ENCODE results near the gene MEA1. TPM values are rescaled to one million over a fixed set of nuclear protein-coding genes. Genes with fewer than 3 reads are reported as not detected.

MEA1 gene
- total and polyA plus RNA-seq, 10 of the 15 experiments (the other 5 are each of a cell fraction or from before 2014, with no cell fraction given) = 59.1 to 148 (median 96.4) TPM

GRCh38 chr6:43059168-43060033 is 45.7 kb upstream of the MEA1 start, which contains the start of the genes KLC4 and MRPL2:
TSS of gene KLC4 (plus strand) at chr6:43059631. CDS start at chr6:43061336, 1,705 bp downstream.
TSS of gene MRPL2 (minus strand) at chr6:43059434. CDS start at chr6:43059381, 53 bp downstream.
- DNase-seq (ENCODE audit: low read depth, low spot score) = peak; percentile 97
- H3K4me3 ChIP-seq = peak within 1 kb of the TSS; percentile 95
- H4K20me1 ChIP-seq (ENCODE audit: control insufficient read depth, insufficient read depth) = no peaks in the 10 kb centered on the region
- H3K4me1 ChIP-seq (ENCODE audit: control insufficient read depth, insufficient read depth, low read length) = peaks cover 3% of the 10 kb centered on the region; the same call in 1 of the 2 replicates
- peak within 1 kb of the TSS; percentile 100 for H2AFZ ChIP-seq (ENCODE audit: control insufficient read depth, low read depth, low read length)
- H3K9ac ChIP-seq (ENCODE audit: control insufficient read depth, insufficient read depth, low read length) = peak within 1 kb of the TSS; percentile 89
- FAIRE-seq = peak; percentile 100
- POLR2A ChIA-PET = interaction anchor here (0.5 to 2.5 kb wide), 10 partner anchors 36 to 570 kb away, joined by 3 to 19 read pairs (median 4); partner anchors contain the start of genes CUL9, GTPBP2, KLHDC3 and MEA1
- H3K4me2 ChIP-seq (ENCODE audit: control insufficient read depth, insufficient read depth) = peak within 1 kb of the TSS; percentile 97
- ATAC-seq = peak; percentile 98
- H3K79me2 ChIP-seq (ENCODE audit: control insufficient read depth, insufficient read depth, low read length) = peaks cover 15% of the 10 kb centered on the region
- RAD21 ChIA-PET (ENCODE audit: unreplicated experiment) = interaction anchor here (0.9 to 3.0 kb wide), 6 partner anchors 37 to 496 kb away, joined by 3 to 16 read pairs (median 4); partner anchors contain the start of genes KLHDC3 and UBR2
- no TSS peak for BruUV-seq (replicated peaks)
- intact Hi-C loops (cut with micrococcal nuclease; ENCODE audit: unreplicated experiment) = loop anchor here (5.0 kb wide), 1 partner anchor 157 kb away; no protein-coding TSS in a partner anchor
- CTCF ChIA-PET = interaction anchor here (0.9 to 1.4 kb wide), 2 partner anchors 49 to 84 kb away, joined by 3 to 4 read pairs; no protein-coding TSS in a partner anchor
- no peaks in the 10 kb centered on the region for H3K27me3 ChIP-seq (replicated peaks in 1 of 2; ENCODE audit: control insufficient read depth in 2 of 2, insufficient read depth in 2 of 2, low read length in 1 of 2)
- in situ Hi-C loops (cut with MboI) = no loop called here
- no peaks in the 10 kb centered on the region; a peak in 2 of 4 replicates for H3K36me3 ChIP-seq (ENCODE audit: control insufficient read depth in 2 of 2, insufficient read depth in 2 of 2, low read length in 1 of 2)
- H3K9me3 ChIP-seq (replicated peaks; ENCODE audit: control insufficient read depth, insufficient read depth, low read length) = no peaks in the 10 kb centered on the region
- peak within 1 kb of the TSS; percentile 87 for H3K27ac ChIP-seq (ENCODE audit: control insufficient read depth, insufficient read depth)
- WGBS (ENCODE audit: insufficient coverage, insufficient replicate concordance, low lambda C conversion rate, missing lambda C conversion rate) = under 1% methylated on average over 62 of the region's 64 CpGs
- SMC1A ChIA-PET (ENCODE audit: uncharacterized antibody, unreplicated experiment) = interaction anchor here (0.7 to 2.2 kb wide), 6 partner anchors 45 to 159 kb away, joined by 3 to 10 read pairs (median 5); partner anchors contain the start of genes KLHDC3 and MEA1
- TF ChIP-seq MAX (IDR thresholded peaks at IDR 0.05; ENCODE audit: low read depth, low read length) (peak; percentile 76; the same call in 1 of the 2 replicates), EZH2 (IDR thresholded peaks at IDR 0.05; ENCODE audit: borderline replicate concordance, control insufficient read depth, low read depth, low read length) (no peak), MEF2A (IDR thresholded peaks at IDR 0.05; ENCODE audit: insufficient read depth, low read depth, low read length) (no peak), CHD4 (IDR thresholded peaks at IDR 0.05) (no peak), ZNF24 (IDR thresholded peaks at IDR 0.05) (no peak), ATF2 (IDR thresholded peaks at IDR 0.05; ENCODE audit: low read length) (no peak), RAD21 (IDR thresholded peaks at IDR 0.05; ENCODE audit: insufficient read depth, low read depth, low read length) (no peak), NFYA (IDR thresholded peaks at IDR 0.05; ENCODE audit: borderline replicate concordance, low read depth, low read length) (no peak), MEF2B (IDR thresholded peaks at IDR 0.05; ENCODE audit: partially characterized antibody, poor library complexity, severe bottlenecking) (no peak), SUZ12 (IDR thresholded peaks at IDR 0.05; ENCODE audit: unreplicated experiment) (no peak), NRF1 (conservative IDR thresholded peaks at IDR 0.05; ENCODE audit: low read depth, low read length) (no peak), GATAD2B (conservative IDR thresholded peaks at IDR 0.05; ENCODE audit: low read depth) (no peak), BMI1 (IDR thresholded peaks at IDR 0.05; ENCODE audit: borderline replicate concordance) (no peak), BACH1 (IDR thresholded peaks at IDR 0.05; ENCODE audit: borderline replicate concordance) (0 out of 2 replicates have a peak, but pooled peaks have one; percentile 37), MYB (IDR thresholded peaks at IDR 0.05; ENCODE audit: borderline replicate concordance, low read depth, low read length) (no peak), ZNF217 (IDR thresholded peaks at IDR 0.05) (no peak), ZNF274 (IDR thresholded peaks at IDR 0.05; ENCODE audit: insufficient read depth, insufficient read length) (no peak), EP300 (IDR thresholded peaks at IDR 0.05; ENCODE audit: borderline replicate concordance in 1 of 2, control insufficient read depth in 1 of 2, low read depth in 2 of 2, low read length in 2 of 2) (no peak), SP1 (IDR thresholded peaks at IDR 0.05; ENCODE audit: low read depth, low read length) (peak; percentile 86)
